ENCODE data around the gene MOV10L1.

GRCh38 chr22:50185375-50186087 lies 95.7 kb downstream of the MOV10L1 start, which contains the start of gene TRABD:
- TF ChIP-seq EZH2 (IDR thresholded peaks at IDR 0.05; ENCODE audit: borderline replicate concordance, low read depth, low read length, poor library complexity, severe bottlenecking) (no peak), CTCF (conservative IDR thresholded peaks at IDR 0.05; ENCODE audit: low read depth, low read length) (no peak)
